ENCODE measurements around the gene TRIAP1. TPM values are rescaled to one million over a fixed set of nuclear protein-coding genes. Genes with fewer than 3 reads are reported as not detected.
"Not testable (repeated sequence)": the region's sequence is repeated elsewhere in the genome, so short reads cannot be mapped to it uniquely, and the experiment has no call there.

TRIAP1 gene
- 12.9 TPM for total RNA-seq

DNA sequence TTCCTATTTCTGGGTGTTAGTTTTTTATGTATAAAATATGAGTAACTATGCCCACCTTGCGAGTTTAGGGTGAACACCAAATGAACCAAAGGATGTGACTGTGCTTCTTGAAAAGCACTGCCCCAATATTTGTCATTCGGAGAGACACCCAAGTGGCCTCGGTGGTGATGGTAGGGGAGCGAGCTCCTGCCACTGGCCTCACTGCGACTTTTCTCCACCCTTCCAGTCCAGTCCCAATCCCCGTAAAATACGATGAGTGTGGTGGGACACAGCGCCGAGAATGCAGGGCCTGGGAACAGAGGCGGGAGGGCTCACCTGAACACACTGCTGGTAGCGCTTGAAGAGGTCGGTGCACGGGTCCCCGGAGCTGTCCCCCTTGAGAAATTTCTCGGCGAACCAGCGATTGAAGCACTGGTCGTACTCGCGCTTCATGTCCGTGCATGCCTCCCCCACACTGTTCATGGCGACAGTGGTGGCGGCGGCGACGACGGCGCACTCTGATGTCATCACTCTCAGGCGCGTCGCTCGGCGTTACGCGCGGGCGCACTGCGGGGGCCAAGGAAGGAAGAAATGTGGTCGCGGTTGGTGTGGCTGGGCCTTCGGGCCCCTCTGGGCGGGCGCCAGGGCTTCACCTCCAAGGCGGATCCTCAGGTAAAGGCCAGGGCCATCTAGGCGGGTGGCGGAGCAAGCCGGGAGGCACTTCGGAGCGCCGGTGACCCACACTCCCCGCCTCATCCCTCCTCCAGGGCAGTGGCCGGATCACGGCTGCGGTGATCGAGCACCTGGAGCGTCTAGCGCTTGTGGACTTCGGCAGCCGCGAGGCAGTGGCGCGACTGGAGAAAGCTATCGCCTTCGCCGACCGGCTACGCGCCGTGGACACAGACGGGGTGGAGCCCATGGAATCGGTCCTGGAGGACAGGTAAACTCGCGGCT is at the start of gene TRIAP1, which contains the start of gene GATC:
TRIAP1 (minus strand) TSS at position 474 of the 933 bp plus-strand sequence; CDS start at position 462, 12 bp downstream.
GATC (plus strand) TSS at position 534 of the 933 bp plus-strand sequence; CDS start at position 571, 37 bp downstream.
- intact Hi-C loops (cut with DNase I) = no loop called here
- ATAC-seq (peak; percentile 99), DNase-seq (ENCODE audit: low spot score) (peak; percentile 91)

DNA sequence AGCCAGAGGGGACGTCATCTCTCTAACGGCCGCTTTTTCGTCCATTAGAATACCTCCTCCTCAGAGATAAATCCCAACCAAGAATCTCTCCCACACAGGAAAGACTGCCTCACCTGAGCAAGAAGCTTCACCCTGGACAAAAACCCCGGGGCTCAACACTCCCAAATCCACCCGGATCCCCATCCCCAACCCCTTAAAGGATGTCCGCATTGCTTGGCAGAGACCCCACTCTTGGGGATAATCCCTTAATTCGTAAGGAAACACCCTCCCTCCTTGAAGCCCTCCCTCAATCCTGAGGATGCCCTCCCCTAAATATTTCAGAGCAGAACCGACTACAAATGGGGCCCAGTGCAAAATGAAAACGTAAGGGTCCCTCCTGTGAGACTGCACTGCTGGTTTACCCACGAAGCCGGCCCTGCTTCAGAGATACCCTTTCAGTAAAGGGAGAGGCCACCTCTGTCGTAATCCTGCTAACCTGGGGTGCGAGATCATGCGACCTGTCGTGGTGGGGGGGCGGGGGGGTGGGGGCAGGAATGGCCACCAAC is 49.1 kb upstream of the TRIAP1 start:
- DNase-seq (ENCODE audit: low spot score) = no peak
- ATAC-seq = peak; percentile 3
- intact Hi-C loops (cut with DNase I) = no loop called here

GRCh38 chr12:120490833-120491512 is 44.8 kb upstream of the TRIAP1 start:
- no peak for ATAC-seq
- no peak for DNase-seq (ENCODE audit: low spot score)
- intact Hi-C loops (cut with DNase I) = no loop called here

DNA sequence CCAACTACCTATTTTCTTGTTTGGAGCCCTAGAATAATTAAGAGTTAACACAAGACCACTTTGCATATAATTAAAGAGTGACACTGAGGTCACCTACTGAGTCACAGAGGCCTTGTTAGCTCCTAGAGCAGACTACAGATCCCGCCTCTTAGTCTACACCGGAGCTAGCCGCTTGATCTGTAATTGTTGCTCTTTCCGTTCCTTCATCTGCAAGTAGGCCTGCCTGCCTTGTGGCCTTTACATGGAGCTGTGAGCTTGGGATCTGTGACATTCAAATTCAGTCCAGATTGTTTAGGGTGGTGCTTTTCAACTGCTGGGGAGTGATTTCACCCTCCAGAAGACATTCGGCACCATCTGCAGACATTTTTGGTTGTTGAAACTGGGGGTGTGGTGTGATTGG is 44.1 kb upstream of the TRIAP1 start:
- DNase-seq (ENCODE audit: low spot score) = no peak
- intact Hi-C loops (cut with DNase I) = no loop called here

GRCh38 chr12:120489018-120489417 is 42.8 kb upstream of the TRIAP1 start:
- DNase-seq (ENCODE audit: low spot score) (no peak), ATAC-seq (no peak)
- intact Hi-C loops (cut with DNase I) = no loop called here

More for the DNA sequence above, 44.1 kb upstream of the TRIAP1 start:
- ATAC-seq = no peak

GRCh38 chr12:120488057-120488640 is 42.0 kb upstream of the TRIAP1 start:
- intact Hi-C loops (cut with DNase I) = no loop called here
- ATAC-seq (no peak), DNase-seq (ENCODE audit: low spot score) (no peak)

DNA sequence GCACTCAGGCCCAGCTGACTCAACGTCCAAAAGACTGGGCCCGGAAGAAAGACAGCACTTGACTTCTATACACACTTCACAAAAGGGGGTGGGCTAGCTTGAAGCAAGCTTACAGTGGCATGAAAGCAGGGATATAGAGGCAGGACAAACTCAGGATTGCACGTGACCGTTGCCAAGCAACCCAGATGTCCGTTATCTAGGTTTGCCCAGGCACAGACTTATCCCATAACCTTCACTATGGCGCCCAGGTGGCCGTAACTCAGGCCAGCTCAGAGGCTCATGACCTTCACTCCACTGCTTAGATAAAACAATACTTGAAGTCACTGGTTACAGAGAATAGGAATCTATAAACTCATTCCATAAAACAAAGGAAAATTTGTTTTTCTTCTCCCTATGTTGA is 41.4 kb upstream of the TRIAP1 start:
- not testable (repeated sequence) for ATAC-seq

DNA sequence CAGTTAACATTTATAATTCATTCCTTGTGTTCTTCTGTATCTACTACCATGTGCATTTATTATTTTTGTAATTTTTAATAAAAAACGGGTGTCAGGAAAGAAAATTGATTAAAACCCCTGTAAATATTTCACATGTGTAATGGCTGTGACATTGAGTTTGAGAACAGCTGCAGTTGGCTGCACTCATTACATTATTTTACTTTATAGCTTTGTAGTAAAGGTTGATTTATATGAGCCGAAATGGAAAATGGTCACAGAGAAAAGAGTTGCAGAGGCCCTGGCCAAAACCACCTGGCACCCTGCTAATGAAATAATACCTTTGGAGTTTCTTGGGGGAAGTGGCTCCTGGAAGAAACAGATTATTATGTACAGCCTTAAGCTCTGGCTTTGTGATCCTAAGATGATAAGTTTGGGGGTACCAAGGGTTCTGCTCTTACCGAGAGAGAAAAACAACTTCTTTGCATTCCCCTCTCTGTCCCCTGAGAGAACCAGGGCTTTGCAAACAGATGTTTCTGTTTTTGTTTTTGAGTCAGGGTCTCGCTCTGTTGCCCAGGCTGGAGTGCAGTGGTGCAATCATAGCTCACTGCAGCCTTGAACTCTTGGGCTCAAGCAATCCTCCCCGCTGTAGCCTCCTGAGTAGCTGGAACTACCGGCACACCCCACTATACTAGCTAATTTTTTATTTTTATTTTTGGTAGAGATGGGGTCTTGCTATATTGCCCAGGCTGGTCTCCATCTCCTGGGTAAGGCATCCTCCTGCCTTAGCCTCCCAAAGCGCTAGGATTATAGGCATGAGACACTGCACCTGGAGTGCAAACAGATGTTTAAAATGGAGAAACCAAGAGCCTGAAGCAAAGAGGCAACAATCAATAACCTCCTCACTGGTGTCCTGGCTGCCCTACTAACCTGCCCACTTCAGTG is 40.0 kb upstream of the TRIAP1 start:
- no peak for ATAC-seq
- intact Hi-C loops (cut with DNase I) = no loop called here
- DNase-seq (ENCODE audit: low spot score) = no peak

More for the DNA sequence above, 41.4 kb upstream of the TRIAP1 start:
- intact Hi-C loops (cut with DNase I); DNase-seq (ENCODE audit: low spot score): not testable (repeated sequence)

DNA sequence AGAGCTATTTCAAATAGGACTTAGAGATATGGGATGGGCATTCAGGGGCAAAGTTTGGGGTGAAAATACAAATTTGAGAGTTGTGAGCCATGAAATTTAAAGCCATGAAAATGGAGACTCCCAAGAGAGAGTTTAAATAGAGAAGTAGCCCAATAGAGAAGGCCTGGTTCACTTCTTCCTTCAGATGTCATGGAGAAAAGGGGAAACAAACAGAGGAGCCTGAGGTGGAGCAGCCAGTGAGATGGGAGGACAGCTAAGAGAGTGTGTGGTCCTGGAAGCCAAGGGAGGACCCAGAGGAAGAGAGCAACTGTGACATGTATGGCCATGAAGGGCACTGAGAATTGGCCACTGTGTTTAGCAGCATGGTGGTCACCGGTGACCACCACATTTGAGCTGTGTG is 37.4 kb upstream of the TRIAP1 start:
- DNase-seq (ENCODE audit: low spot score) (no peak), ATAC-seq (no peak)
- intact Hi-C loops (cut with DNase I) = no loop called here

DNA sequence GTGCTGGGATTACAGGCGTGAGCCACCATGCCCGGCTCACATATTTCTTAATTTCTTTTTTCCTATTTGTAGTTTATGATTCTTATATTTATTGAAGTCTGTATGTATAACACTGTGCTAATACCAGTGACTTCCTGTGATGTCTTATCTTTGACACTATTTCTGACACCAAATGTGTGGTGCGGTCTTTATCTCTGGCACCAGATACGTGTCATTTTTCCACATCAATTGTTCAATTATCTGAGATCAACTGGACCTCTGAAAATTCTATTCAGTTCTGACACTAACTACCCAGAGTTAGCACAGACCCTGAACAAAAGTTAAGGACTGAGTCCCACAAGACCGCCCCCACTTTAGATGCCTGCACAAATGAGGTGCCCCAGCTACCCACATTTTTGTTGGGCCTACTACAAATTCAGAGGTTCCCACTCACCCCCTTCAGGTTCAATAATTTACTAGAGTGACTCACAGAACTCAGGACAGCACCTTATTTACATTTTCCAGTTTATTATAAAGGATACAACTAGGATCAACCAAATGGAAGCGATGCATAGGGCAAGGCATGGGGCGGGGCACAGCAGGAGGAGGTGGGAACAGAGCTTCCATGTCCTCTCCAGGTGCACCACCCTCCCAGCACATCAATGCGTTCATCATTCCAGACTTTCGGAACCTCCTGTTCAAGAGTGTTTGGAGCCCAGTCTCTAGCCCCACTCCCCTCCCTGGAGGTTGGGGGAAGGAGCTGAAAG is 35.0 kb upstream of the TRIAP1 start:
- intact Hi-C loops (cut with DNase I) = no loop called here
- DNase-seq (ENCODE audit: low spot score) = no peak
- ATAC-seq = no peak

GRCh38 chr12:120480211-120480610 is 34.0 kb upstream of the TRIAP1 start:
- intact Hi-C loops (cut with DNase I) = no loop called here
- ATAC-seq (no peak), DNase-seq (ENCODE audit: low spot score) (no peak)

DNA sequence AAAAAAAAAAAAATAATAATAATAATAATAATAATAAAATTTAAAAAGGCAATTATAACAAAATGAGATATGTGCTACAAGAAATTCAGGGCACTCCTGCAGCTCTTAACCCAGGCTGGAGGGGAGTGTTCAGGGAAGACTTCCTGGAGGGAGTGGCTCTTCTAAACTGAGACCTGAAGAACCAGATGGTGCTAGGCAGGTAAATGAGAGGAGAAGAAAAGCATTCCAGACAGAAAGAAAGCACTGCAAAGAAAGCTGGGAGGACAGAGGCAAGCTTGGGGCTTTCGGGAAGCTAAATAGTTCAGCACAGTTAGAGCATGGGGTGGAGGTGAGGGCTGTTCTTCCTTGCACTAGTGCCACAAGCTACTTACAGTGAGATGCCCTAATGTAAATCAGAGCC is 33.3 kb upstream of the TRIAP1 start:
- ATAC-seq = no peak
- intact Hi-C loops (cut with DNase I) = no loop called here
- DNase-seq (ENCODE audit: low spot score) = no peak

DNA sequence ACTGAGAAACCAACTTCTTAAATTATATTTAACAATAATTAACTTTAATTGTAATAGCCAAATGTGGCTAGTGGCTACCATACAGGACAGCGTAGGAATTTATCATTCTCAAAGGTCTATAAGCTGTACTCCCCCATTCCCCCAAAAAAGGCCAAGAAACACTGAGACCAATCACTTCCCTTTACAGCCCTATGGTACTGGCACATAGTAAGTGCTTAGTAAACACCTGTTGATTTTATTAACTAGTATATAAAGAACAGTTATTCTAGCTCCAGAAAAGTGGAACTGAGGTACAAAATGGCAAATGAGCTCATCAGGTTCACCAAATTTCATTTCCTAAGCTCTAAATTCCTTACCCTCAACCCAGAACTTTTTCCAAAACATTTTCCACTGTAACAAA is 29.5 kb upstream of the TRIAP1 start:
- intact Hi-C loops (cut with DNase I) = no loop called here
- no peak for DNase-seq (ENCODE audit: low spot score)
- no peak for ATAC-seq

DNA sequence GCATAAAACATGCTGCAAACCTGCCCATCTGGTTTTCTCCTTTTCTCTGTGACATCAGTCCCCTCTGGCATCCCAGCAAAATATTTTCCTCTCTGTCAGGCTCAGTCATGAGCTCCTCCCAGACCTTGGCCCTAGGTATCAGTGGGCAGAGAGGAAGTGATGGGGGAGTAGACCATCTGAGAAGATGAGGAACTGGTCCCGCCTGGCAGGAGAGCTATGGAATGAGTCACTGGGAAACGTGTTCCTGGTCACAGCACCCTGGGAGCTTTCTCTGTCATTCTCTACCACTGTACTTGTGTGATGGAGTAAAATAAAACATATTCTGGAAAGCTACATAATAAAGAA is 28.4 kb upstream of the TRIAP1 start:
- intact Hi-C loops (cut with DNase I) = no loop called here
- ATAC-seq (no peak), DNase-seq (ENCODE audit: low spot score) (no peak)

- no peak for ATAC-seq
- DNase-seq (ENCODE audit: low spot score) = no peak
- intact Hi-C loops (cut with DNase I) = no loop called here
Observed at GRCh38 chr12:120473807-120474615, 27.8 kb upstream of the TRIAP1 start.

DNA sequence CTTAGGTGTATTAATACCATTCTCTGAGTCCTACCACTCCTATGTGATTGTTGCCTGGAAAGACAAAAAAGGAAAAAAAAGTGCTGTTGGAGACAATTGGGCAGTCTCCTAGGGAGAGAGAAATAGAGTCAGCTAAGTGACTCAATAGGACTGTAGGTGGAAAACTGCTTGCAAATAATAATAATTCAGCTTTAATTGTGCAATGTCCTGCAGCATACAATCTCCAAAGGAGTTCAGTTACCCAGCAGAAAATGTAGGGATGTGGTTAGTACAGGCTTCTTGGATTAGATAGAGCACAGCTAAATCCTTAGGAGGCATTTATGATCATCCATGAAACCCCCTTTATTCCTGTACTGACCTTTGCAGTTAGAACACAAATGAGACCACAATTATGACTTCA is 26.3 kb upstream of the TRIAP1 start:
- ATAC-seq (no peak), DNase-seq (ENCODE audit: low spot score) (no peak)
- intact Hi-C loops (cut with DNase I) = no loop called here

- intact Hi-C loops (cut with DNase I) = no loop called here
- ATAC-seq (peak; percentile 54), DNase-seq (ENCODE audit: low spot score) (no peak)
Observed at GRCh38 chr12:120470150-120470784, 24.1 kb upstream of the TRIAP1 start.
